LNCaP clone FGC (cell line): Measurements from ENCODE around the gene UNC13C.
"Not testable (repeated sequence)": the region's sequence is repeated elsewhere in the genome, so short reads cannot be mapped to it uniquely, and the experiment has no call there.

Experiments used
- DNase-seq: peaks from one replicate; pipeline ENCODE4 v3.0.0-alpha.2; 2011; ENCODE audit warnings: low read depth
- H3K4me3 ChIP-seq: 2 replicates; pipeline ENCODE4 v1.5.1; 2011; ENCODE audit warnings: mild to moderate bottlenecking, low read depth, low read length, control low read depth
- TF ChIP-seq, protein P1 (sequence below): IDR thresholded peaks from 2 replicates; pipeline ENCODE4 v1.5.1; 2012; ENCODE audit warnings: mild to moderate bottlenecking; ENCODE audit not compliant: control insufficient read depth, insufficient read depth; ENCODE audit errors: extremely low read depth

UNC13C gene

GRCh38 chr15:54374184-54374952, 396.1 kb downstream of the UNC13C start:
- no peak for DNase-seq
- no peak overlapping the region for H3K4me3 ChIP-seq
- TF ChIP-seq, protein P1, sequence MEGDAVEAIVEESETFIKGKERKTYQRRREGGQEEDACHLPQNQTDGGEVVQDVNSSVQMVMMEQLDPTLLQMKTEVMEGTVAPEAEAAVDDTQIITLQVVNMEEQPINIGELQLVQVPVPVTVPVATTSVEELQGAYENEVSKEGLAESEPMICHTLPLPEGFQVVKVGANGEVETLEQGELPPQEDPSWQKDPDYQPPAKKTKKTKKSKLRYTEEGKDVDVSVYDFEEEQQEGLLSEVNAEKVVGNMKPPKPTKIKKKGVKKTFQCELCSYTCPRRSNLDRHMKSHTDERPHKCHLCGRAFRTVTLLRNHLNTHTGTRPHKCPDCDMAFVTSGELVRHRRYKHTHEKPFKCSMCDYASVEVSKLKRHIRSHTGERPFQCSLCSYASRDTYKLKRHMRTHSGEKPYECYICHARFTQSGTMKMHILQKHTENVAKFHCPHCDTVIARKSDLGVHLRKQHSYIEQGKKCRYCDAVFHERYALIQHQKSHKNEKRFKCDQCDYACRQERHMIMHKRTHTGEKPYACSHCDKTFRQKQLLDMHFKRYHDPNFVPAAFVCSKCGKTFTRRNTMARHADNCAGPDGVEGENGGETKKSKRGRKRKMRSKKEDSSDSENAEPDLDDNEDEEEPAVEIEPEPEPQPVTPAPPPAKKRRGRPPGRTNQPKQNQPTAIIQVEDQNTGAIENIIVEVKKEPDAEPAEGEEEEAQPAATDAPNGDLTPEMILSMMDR, result no peak

DNA sequence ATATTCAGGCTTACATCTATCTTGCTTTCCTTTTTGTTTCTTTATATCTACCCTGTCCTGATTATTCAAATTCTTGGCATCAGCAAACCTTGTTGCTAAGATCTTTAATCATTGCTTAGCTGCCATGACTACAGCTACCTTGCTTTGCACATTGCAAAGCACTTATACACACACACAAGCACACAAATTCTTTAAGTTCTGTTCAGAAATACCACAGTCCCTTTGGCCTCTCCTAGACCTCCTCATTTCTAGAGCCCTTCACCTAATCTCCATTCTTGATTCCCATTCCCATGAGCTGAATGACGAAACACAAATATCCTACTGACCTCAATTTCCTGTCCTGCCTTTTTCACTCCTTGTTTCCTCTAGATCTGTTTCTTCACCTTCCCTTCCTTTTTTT, 409.6 kb downstream of the UNC13C start:
- no peak overlapping the region for H3K4me3 ChIP-seq
- TF ChIP-seq, protein P1, result no peak
- no peak for DNase-seq

DNA sequence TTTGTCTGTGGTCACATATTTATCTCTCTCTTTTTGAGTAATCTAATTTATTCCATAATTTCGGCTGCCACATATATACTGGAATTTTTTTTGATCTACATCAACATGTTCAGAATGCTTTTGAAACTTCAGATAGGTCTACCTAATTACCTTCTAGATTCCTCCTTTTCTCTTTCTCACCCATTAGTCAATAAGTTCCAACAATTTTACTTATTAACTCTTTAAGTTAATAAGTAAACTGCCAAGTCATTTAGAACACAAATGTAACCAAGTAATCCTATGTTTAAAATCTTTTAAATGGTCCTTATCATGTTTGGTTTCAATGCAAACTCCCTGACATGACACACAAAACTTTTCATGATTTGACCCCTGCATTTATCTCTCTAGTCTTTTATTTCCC, 410.5 kb downstream of the UNC13C start:
- no peak for DNase-seq
- H3K4me3 ChIP-seq, result no peak overlapping the region
- TF ChIP-seq, protein P1, result no peak

DNA sequence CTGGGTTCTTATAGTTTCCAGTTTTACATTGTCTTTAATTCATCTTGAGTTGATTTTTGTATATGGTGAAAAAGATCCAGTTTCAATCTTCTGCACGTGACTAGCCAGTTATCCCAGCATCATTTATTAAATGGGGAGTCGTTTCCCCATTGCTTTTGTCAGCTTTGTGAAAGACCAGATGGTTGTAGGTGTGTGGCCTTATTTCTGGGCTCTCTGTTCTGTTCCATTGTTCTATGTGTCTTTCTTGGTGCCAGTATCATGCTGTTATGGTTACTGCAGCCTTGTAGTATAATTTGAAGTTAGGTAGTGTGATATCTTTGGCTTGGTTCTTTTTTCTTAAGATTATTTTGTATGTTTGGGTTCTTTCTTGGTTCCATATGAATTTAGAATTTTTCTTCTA, 432.2 kb downstream of the UNC13C start:
- DNase-seq, result no peak
- TF ChIP-seq, protein P1, result no peak
- no peak overlapping the region for H3K4me3 ChIP-seq

GRCh38 chr15:54424171-54424570, 445.9 kb downstream of the UNC13C start:
- no peak for DNase-seq
- H3K4me3 ChIP-seq, result no peak overlapping the region
- TF ChIP-seq, protein P1, result no peak

DNA sequence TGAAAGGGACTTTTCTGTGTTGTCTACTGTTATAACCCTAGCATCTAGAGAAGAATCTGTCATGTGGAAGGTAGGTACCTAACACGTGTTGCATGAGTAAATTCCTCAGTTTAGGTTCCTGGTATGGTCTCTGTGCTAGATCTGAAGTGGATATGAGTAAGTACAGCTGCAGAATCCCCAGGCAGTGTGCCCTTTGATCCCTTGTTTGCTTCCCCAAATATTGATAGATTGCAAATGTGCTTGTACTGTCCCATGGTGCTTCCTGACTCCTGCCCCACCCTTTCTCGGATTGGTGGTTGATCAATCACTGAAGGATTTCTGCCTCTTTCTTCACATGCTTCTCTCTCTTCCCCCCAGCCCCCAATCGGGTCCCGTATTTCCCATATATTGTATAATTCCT, 450.4 kb downstream of the UNC13C start:
- H3K4me3 ChIP-seq, result no peak overlapping the region
- no peak for DNase-seq
- TF ChIP-seq, protein P1, result no peak

DNA sequence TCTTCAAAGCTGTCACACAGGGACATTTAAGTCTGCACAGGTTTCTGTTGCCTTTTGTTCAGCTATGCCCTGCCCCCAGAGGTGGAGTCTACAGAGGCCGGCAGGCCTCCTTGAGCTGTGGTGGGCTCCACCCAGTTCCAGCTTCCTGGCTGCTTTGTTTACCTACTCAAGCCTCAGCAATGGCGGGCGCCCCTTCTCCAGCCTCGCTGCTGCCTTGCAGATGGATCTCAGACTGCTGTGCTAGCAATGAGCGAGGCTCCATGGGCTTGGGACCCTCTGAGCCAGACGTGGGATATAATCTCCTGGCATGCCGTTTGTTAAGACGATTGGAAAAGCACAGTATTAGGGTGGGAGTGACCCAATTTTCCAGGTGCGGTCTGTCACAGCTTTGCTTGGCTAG, 472.0 kb downstream of the UNC13C start:
- DNase-seq, H3K4me3 ChIP-seq: not testable (repeated sequence)
